OCI-LY1 (cell line): ENCODE measurements around the gene PVALEF.

ENCODE experiments used
- H2AFZ ChIP-seq: fragments of 200-600 bp; sonication (generic), shearing (Covaris generic); 2 replicates; pipeline ENCODE4 v1.6.0; 2014; ENCODE audit warnings: antibody characterized with exemption, mild to moderate bottlenecking, low read length
- H3F3A ChIP-seq: fragments of 200-600 bp; sonication (generic), shearing (Covaris generic); 2 replicates; pipeline ENCODE4 v1.6.0; 2014; ENCODE audit warnings: mild to moderate bottlenecking, antibody characterized with exemption, low read length, moderate library complexity; ENCODE audit not compliant: insufficient read depth
- H3K27ac ChIP-seq: fragments of 200-600 bp; sonication (generic); 2 replicates; pipeline ENCODE4 v1.5.1; 2014; ENCODE audit warnings: low read length, mixed run types, mild to moderate bottlenecking, low read depth; ENCODE audit not compliant: poor library complexity, severe bottlenecking
- H3K27me3 ChIP-seq: fragments of 200-600 bp; sonication (generic); 2 replicates; pipeline ENCODE4 v1.6.0; 2014; ENCODE audit warnings: antibody characterized with exemption, mild to moderate bottlenecking, low read length, moderate library complexity; ENCODE audit not compliant: insufficient read depth
- H3K36me3 ChIP-seq: fragments of 200-600 bp; sonication (generic); 2 replicates; pipeline ENCODE4 v1.6.1; 2014; ENCODE audit warnings: mild to moderate bottlenecking, antibody characterized with exemption, low read length, moderate library complexity, mixed read lengths; ENCODE audit not compliant: insufficient read depth
- H3K4me1 ChIP-seq: fragments of 200-600 bp; sonication (generic); 2 replicates; pipeline ENCODE4 v1.5.1; 2014; ENCODE audit warnings: mild to moderate bottlenecking, low read length, moderate library complexity; ENCODE audit not compliant: insufficient read depth, severe bottlenecking
- H3K4me2 ChIP-seq: fragments of 200-600 bp; sonication (generic), shearing (Covaris generic); 2 replicates; pipeline ENCODE4 v1.6.1; 2014; ENCODE audit warnings: low read length
- H3K4me3 ChIP-seq: fragments of 200-600 bp; sonication (generic); 2 replicates; pipeline ENCODE4 v1.5.1; 2014; ENCODE audit warnings: low read length, low read depth, mild to moderate bottlenecking, mixed read lengths; ENCODE audit not compliant: poor library complexity, severe bottlenecking
- H3K79me2 ChIP-seq: fragments of 200-600 bp; shearing (Covaris generic); 2 replicates; pipeline ENCODE4 v1.6.1; 2016; ENCODE audit warnings: mixed run types, low read length, mixed read lengths; ENCODE audit not compliant: insufficient read depth
- H3K9ac ChIP-seq: fragments of 200-600 bp; sonication (generic), shearing (Covaris generic); 2 replicates; pipeline ENCODE4 v1.6.1; 2014; ENCODE audit warnings: mild to moderate bottlenecking, low read length, mixed read lengths
- H3K9me2 ChIP-seq: fragments of 200-600 bp; sonication (generic), shearing (Covaris generic); 2 replicates; pipeline ENCODE4 v1.6.1; 2014; ENCODE audit warnings: low read depth, mild to moderate bottlenecking, low read length, mixed read lengths
- H3K9me3 ChIP-seq: fragments of 200-600 bp; shearing (Covaris generic); 2 replicates; pipeline ENCODE4 v1.6.1; 2014; ENCODE audit warnings: low read length, mixed read lengths
- H4K20me1 ChIP-seq: fragments of 200-600 bp; sonication (generic), shearing (Covaris generic); 2 replicates; pipeline ENCODE4 v1.6.0; 2016; ENCODE audit warnings: mild to moderate bottlenecking, low read length; ENCODE audit not compliant: insufficient read depth
- CTCF ChIP-seq: fragments of 200-600 bp; sonication (generic), shearing (Covaris generic); IDR thresholded peaks from 2 replicates; pipeline ENCODE4 v1.5.1; 2017; ENCODE audit warnings: mild to moderate bottlenecking, antibody characterized with exemption, low read length, moderate library complexity, mixed read lengths
- EZH2 ChIP-seq: fragments of 200-600 bp; sonication (generic), shearing (Covaris generic); IDR thresholded peaks from 2 replicates; pipeline ENCODE4 v1.8.0; 2017; ENCODE audit warnings: borderline replicate concordance, mixed run types, mild to moderate bottlenecking, antibody characterized with exemption, low read length, moderate library complexity, mixed read lengths

Gene PVALEF

GRCh38 chr17:81128338-81128737, 37.0 kb upstream of the PVALEF start:
- Histone ChIP-seq H3F3A (no peaks in the 10 kb centered on the region), H3K9ac (no peak overlapping the region), H3K4me2 (no peak overlapping the region), H3K9me2 (no peaks in the 10 kb centered on the region), H3K27ac (no peak overlapping the region), H3K36me3 (no peaks in the 10 kb centered on the region), H3K9me3 (no peaks in the 10 kb centered on the region), H3K4me3 (no peak overlapping the region), H2AFZ (no peak overlapping the region), H3K27me3 (no peaks in the 10 kb centered on the region), H3K4me1 (no peaks in the 10 kb centered on the region), H4K20me1 (no peaks in the 10 kb centered on the region), H3K79me2 (no peaks in the 10 kb centered on the region)
- no peak for TF ChIP-seq CTCF

- no peak overlapping the region for H3K27ac ChIP-seq
- no peak overlapping the region for H3K4me2 ChIP-seq
- no peaks in the 10 kb centered on the region for H3K36me3 ChIP-seq
- no peaks in the 10 kb centered on the region for H3K4me1 ChIP-seq
- TF ChIP-seq EZH2 = no peak
- no peak for TF ChIP-seq CTCF
- H3K27me3 ChIP-seq = no peaks in the 10 kb centered on the region
- H3F3A ChIP-seq = no peaks in the 10 kb centered on the region
- H4K20me1 ChIP-seq = no peaks in the 10 kb centered on the region
- no peaks in the 10 kb centered on the region for H3K79me2 ChIP-seq
- no peaks in the 10 kb centered on the region for H3K9me3 ChIP-seq
- H2AFZ ChIP-seq = no peak overlapping the region
- H3K9me2 ChIP-seq = no peaks in the 10 kb centered on the region
- no peak overlapping the region for H3K4me3 ChIP-seq
- no peak overlapping the region for H3K9ac ChIP-seq
These were observed 36.5 kb upstream of the PVALEF start for GRCh38 chr17:81128774-81129173.

GRCh38 chr17:81129289-81129688, 36.0 kb upstream of the PVALEF start:
- no peaks in the 10 kb centered on the region for H3K9me3 ChIP-seq
- no peak overlapping the region for H3K27ac ChIP-seq
- TF ChIP-seq CTCF (no peak), EZH2 (no peak)
- no peaks in the 10 kb centered on the region for H3K4me1 ChIP-seq
- no peak overlapping the region for H2AFZ ChIP-seq
- H4K20me1 ChIP-seq = no peaks in the 10 kb centered on the region
- H3F3A ChIP-seq = no peaks in the 10 kb centered on the region
- H3K4me2 ChIP-seq = no peak overlapping the region
- H3K9me2 ChIP-seq = no peaks in the 10 kb centered on the region
- H3K79me2 ChIP-seq = no peaks in the 10 kb centered on the region
- H3K4me3 ChIP-seq = no peak overlapping the region
- no peak overlapping the region for H3K9ac ChIP-seq
- no peaks in the 10 kb centered on the region for H3K36me3 ChIP-seq
- H3K27me3 ChIP-seq = no peaks in the 10 kb centered on the region
